GM12874 (cell line): ENCODE data around the gene COQ2.

ENCODE experiments used
- CTCF ChIP-seq: IDR thresholded peaks from 2 replicates; pipeline ENCODE4 v1.5.1; 2011; ENCODE audit warnings: low read depth, mild to moderate bottlenecking, control low read depth, low read length, moderate library complexity; ENCODE audit not compliant: insufficient read depth

The COQ2 gene

DNA sequence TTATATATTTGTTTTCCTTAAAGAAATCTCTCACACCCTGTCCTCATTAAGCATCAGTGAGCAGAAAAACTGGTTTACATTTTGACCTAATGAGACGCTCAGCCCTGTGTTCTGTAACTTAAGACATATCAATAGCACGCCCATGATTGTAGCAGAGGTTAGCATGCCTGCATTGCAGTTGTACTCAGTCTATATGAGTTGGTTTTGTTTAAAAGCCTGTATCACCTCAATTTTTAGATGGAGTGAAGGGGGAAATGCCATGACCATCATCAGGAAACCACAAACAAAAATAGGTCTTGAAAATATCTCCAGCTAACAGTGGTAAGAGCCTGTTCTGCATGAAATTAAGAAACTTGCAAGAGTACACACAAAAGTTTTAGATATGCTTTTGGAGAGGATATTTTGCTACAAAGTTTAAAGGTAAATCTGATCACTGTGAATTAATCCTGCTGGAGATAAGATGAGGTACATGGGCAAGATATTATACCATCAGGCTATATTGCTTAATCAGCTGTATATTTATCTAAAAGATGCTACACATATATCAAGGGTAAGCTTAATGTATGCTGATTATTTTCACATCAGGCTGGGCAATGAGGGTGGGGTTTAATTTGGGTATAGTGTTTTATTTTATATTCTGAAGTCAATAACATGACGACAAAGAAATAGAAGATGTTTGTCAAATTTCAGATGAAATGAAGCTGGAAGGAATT is 13.1 kb upstream of the COQ2 start:
- no peak for TF ChIP-seq CTCF

DNA sequence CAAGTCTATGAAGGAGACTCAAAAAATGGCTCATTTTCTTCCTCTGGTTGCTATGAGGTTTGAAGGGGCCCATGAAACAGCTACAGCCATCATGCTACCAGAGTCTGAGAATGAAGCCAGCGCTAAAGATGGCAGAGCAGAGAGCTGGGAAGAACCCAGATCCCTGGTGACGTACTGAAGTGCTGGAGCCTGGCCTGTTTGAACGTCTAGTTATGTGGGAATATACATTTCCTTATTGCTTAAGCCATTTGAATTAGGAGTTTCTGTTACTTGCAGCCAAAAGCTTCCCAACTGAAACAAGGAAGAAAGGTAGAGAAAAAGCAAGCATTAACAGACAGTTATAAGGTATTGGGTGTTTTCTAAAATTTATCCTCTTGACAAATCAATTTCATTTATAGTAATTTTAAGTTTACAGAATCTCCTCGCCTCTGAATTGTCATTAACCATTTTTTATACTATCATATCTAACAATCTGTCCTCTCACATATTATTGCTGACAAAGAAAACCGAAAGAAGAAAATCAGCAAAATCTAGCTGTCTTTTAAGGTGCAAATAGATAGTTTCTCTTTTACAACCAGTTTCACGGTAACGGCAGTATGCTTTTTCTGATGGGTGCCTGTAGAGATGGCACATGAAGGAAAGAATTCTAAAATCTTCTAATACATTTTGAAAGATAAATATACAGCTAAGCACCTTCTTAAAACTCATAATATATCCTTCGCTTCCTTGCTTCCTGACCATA is 8.9 kb upstream of the COQ2 start:
- TF ChIP-seq CTCF: no peak

- no peak for TF ChIP-seq CTCF
Measured at GRCh38 chr4:83285055-83285407, 433 bp upstream of the COQ2 start.

DNA sequence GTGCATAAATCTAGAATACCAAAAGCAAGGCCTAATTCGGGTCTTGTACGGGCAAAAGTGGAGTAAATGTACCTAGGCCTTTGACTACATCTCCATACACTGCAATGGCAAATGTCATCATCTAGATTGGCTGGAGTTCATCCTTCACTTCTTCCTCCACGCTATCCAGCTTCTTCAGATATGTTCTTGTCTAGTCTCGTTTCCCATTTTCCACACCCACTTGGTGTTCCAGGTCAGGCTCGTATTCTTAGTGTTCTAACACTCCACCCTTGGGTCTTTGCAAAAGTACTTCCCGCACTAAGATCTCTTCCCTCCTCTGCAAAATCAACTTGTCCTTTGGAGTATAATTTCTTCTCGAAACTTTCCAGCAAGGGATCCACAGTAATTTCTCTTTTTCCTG is 1.4 kb downstream of the COQ2 start:
- TF ChIP-seq CTCF: no peak

GRCh38 chr4:83282049-83282535 is 2.5 kb downstream of the COQ2 start:
- TF ChIP-seq CTCF: peak; percentile 46; the same call in 1 of the 2 replicates

- TF ChIP-seq CTCF: peak; percentile 14; the same call in 1 of the 2 replicates
Measured at GRCh38 chr4:83281307-83281706, 3.3 kb downstream of the COQ2 start.

GRCh38 chr4:83276299-83277040 is 8.1 kb downstream of the COQ2 start:
- no peak for TF ChIP-seq CTCF
